ENCODE data around the gene ATP8B1. TPM values are rescaled to one million over a fixed set of nuclear protein-coding genes. Genes with fewer than 3 reads are reported as not detected.
A peak's percentile ranks its signal among the peaks of the same experiment; 100 is the strongest.
"Not testable (repeated sequence)": the region's sequence is repeated elsewhere in the genome, so short reads cannot be mapped to it uniquely, and the experiment has no call there.

Gene ATP8B1
- total RNA-seq (2014; rRNA removed; shearing (Covaris generic)): 43.4 and 43.9 TPM in 2 replicates
- polyA plus RNA-seq (2016; fragmentation: Nextera tagmentation; extraction: Ambion mirVana): 13.3 and 15.8 TPM in 2 replicates

- in situ Hi-C loops (cut with MboI): no loop called here
- H2AFZ ChIP-seq: peak within 1 kb of the TSS; percentile 77
- peaks cover 28% of the 10 kb centered on the region for H3K4me1 ChIP-seq (ENCODE audit: insufficient read depth)
- H3K27ac ChIP-seq: no peak within 1 kb of the TSS
- no peaks in the 10 kb centered on the region for H3K9me2 ChIP-seq (ENCODE audit: insufficient read depth)
- no peaks in the 10 kb centered on the region for H3K9me3 ChIP-seq (ENCODE audit: low read depth)
- 7 to 10% methylated on average over 36 to 64 of the region's 77 CpGs for WGBS, 2 experiments (ENCODE audit: low coverage in 1 of 2, low lambda C conversion rate in 2 of 2, missing lambda C conversion rate in 2 of 2)
- peaks cover 33% of the 10 kb centered on the region for H3F3A ChIP-seq (ENCODE audit: insufficient read depth)
- H3K9ac ChIP-seq: peak within 1 kb of the TSS; percentile 74
- H3K36me3 ChIP-seq (ENCODE audit: low read depth): no peaks in the 10 kb centered on the region
- no peak for TF ChIP-seq EZH2 (IDR thresholded peaks at IDR 0.05; ENCODE audit: insufficient read depth, poor library complexity, severe bottlenecking)
- no peak for TF ChIP-seq EZH2phosphoT487 (IDR thresholded peaks at IDR 0.05; ENCODE audit: insufficient read depth, low read depth)
- H3K4me3 ChIP-seq: peak within 1 kb of the TSS; percentile 98
- H3K27me3 ChIP-seq (replicated peaks; ENCODE audit: insufficient read depth): no peaks in the 10 kb centered on the region
- DNase-seq: peak; percentile 81
- H4K20me1 ChIP-seq (ENCODE audit: insufficient read depth): no peaks in the 10 kb centered on the region; the same call in 1 of the 2 replicates
- peak within 1 kb of the TSS; percentile 88 for H3K4me2 ChIP-seq (ENCODE audit: unreplicated experiment)
- peaks cover 44% of the 10 kb centered on the region for H3K79me2 ChIP-seq (ENCODE audit: insufficient read depth)
These were observed at the start of gene ATP8B1 for GRCh38 chr18:57803103-57803969. Gene ATP8B1 (minus strand): TSS chr18:57803315. CDS start chr18:57731807, 71,508 bp downstream.

- 41 to 64% methylated on average over 3 of the region's 3 CpGs for WGBS, 2 experiments (ENCODE audit: low coverage in 1 of 2, low lambda C conversion rate in 2 of 2, missing lambda C conversion rate in 2 of 2)
- in situ Hi-C loops (cut with MboI): no loop called here
- no peak overlapping the region for H2AFZ ChIP-seq
These were observed 46.9 kb upstream of the ATP8B1 start for GRCh38 chr18:57850063-57850462.

GRCh38 chr18:57848374-57848773 is 45.3 kb upstream of the ATP8B1 start:
- 6 to 7% methylated on average over 1 of the region's 1 CpG for WGBS, 2 experiments (ENCODE audit: low coverage in 1 of 2, low lambda C conversion rate in 2 of 2, missing lambda C conversion rate in 2 of 2)
- H3K9me2 ChIP-seq (ENCODE audit: insufficient read depth); H3K4me3 ChIP-seq; H3K9ac ChIP-seq; H3K9me3 ChIP-seq (ENCODE audit: low read depth); H3K27me3 ChIP-seq (replicated peaks; ENCODE audit: insufficient read depth); H4K20me1 ChIP-seq (ENCODE audit: insufficient read depth); H3K36me3 ChIP-seq (ENCODE audit: low read depth); H3K27ac ChIP-seq; H2AFZ ChIP-seq; H3K79me2 ChIP-seq (ENCODE audit: insufficient read depth); in situ Hi-C loops (cut with MboI): not testable (repeated sequence)
- Histone ChIP-seq H3K4me2 (ENCODE audit: unreplicated experiment) (peak overlapping the region; percentile 8), H3F3A (ENCODE audit: insufficient read depth) (peaks cover 18% of the 10 kb centered on the region), H3K4me1 (ENCODE audit: insufficient read depth) (peaks cover 23% of the 10 kb centered on the region)
- peak; percentile 61 for DNase-seq

More at GRCh38 chr18:57850063-57850462, 46.9 kb upstream of the ATP8B1 start:
- no peaks in the 10 kb centered on the region for H3K9me2 ChIP-seq (ENCODE audit: insufficient read depth)
- H3F3A ChIP-seq (ENCODE audit: insufficient read depth): peaks cover 18% of the 10 kb centered on the region
- H3K9ac ChIP-seq: no peak overlapping the region
- peaks cover 23% of the 10 kb centered on the region for H3K4me1 ChIP-seq (ENCODE audit: insufficient read depth)
- no peaks in the 10 kb centered on the region for H3K79me2 ChIP-seq (ENCODE audit: insufficient read depth)
- no peaks in the 10 kb centered on the region for H3K9me3 ChIP-seq (ENCODE audit: low read depth)
- no peak overlapping the region for H3K4me3 ChIP-seq
- no peak for DNase-seq
- H3K36me3 ChIP-seq (ENCODE audit: low read depth): no peaks in the 10 kb centered on the region
- H3K27me3 ChIP-seq (replicated peaks; ENCODE audit: insufficient read depth): no peaks in the 10 kb centered on the region
- TF ChIP-seq EZH2phosphoT487 (IDR thresholded peaks at IDR 0.05; ENCODE audit: insufficient read depth, low read depth): no peak
- no peaks in the 10 kb centered on the region for H4K20me1 ChIP-seq (ENCODE audit: insufficient read depth)
- H3K4me2 ChIP-seq (ENCODE audit: unreplicated experiment): no peak overlapping the region
- H3K27ac ChIP-seq: no peak overlapping the region

- H3K4me2 ChIP-seq (ENCODE audit: unreplicated experiment); H2AFZ ChIP-seq; DNase-seq; H3K9ac ChIP-seq; H3K27ac ChIP-seq; in situ Hi-C loops (cut with MboI); H3K9me3 ChIP-seq (ENCODE audit: low read depth); H3K9me2 ChIP-seq (ENCODE audit: insufficient read depth); H4K20me1 ChIP-seq (ENCODE audit: insufficient read depth); H3K79me2 ChIP-seq (ENCODE audit: insufficient read depth); H3K4me3 ChIP-seq; H3K36me3 ChIP-seq (ENCODE audit: low read depth); H3K27me3 ChIP-seq (replicated peaks; ENCODE audit: insufficient read depth): not testable (repeated sequence)
- Histone ChIP-seq H3F3A (ENCODE audit: insufficient read depth) (peaks cover 18% of the 10 kb centered on the region), H3K4me1 (ENCODE audit: insufficient read depth) (peaks cover 23% of the 10 kb centered on the region)
- 91 to 95% methylated on average over 2 of the region's 2 CpGs for WGBS, 2 experiments (ENCODE audit: low coverage in 1 of 2, low lambda C conversion rate in 2 of 2, missing lambda C conversion rate in 2 of 2)
These were observed 44.3 kb upstream of the ATP8B1 start for GRCh38 chr18:57847431-57847830.

Data from GM23248 (cell line).